GM18499 (cell line): ENCODE data around the gene MOXD1.

Source experiments
- ATAC-seq: cut with Tn5 transposase; IDR thresholded peaks from one replicate; pipeline ENCODE4 v1.9.1; 2021; ENCODE audit warnings: moderate number of reproducible peaks; ENCODE audit not compliant: insufficient read depth, unreplicated experiment

Gene MOXD1

DNA sequence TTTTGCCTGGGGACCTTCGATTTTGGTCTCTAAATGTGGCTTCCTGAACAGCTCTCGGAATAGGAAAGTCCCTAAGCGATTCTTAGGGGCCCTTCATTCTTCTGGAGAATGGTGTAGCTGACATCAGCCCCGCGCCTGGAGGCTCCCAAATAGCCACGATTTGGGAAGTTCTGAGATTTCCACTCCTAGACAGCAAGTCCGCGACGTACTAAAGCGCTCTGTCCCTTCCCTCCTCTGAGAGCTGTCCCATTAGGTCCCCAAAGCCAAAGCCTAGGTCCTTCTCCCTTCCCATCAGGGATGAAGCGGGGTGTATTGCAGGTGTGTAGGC is 756 bp downstream of the MOXD1 start:
- no peak for ATAC-seq

GRCh38 chr6:132399376-132400074 is 1.8 kb downstream of the MOXD1 start:
- ATAC-seq: no peak

DNA sequence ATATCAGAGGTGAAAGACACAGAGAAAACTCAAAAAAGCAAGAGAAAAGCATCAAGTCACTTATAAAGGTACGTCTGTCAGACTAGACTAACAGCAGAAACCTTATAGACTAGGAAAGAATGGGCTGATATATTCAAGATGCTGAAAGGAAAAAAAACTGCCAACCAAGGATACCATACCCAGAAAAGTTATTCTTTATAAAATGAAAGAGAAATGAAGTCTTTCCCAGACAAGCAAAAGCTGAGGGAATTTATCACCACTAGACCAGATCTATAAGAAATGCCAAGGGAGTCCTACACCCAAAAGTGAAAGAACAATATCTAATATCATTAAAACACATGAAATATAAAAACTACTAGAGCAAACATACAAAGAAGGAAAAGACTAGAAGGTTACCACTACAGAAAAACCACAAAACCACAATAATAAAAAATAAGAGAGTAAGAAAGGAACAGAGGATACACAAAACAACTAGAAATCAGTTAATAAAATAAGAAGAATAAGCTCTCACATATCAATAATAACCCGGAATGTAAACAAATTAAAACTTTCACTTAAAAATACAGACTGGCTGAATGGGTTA is 6.2 kb downstream of the MOXD1 start:
- ATAC-seq: no peak

GRCh38 chr6:132392792-132393191 is 8.5 kb downstream of the MOXD1 start:
- ATAC-seq: no peak

DNA sequence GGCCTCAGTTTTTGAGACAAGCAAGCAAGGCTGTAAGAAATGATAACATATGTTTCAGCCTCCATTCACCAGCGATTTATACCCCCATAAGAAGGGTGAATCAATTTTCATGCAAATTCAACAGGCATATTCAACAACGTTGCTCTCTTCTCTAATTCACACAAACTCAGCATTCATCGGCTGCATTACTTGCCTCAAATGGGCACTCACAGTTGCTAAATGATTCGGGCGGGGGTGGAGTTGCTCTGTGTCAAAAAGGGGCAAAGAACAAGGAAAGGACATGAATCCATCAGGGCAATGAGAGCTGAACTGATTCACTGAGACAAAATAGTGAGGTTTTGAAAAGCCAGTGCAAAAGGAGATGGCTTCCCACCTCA is 9.0 kb downstream of the MOXD1 start:
- no peak for ATAC-seq

- ATAC-seq: no peak
These were observed 9.6 kb downstream of the MOXD1 start for GRCh38 chr6:132391391-132392269.

GRCh38 chr6:132390451-132390850 is 10.8 kb downstream of the MOXD1 start:
- ATAC-seq: no peak

DNA sequence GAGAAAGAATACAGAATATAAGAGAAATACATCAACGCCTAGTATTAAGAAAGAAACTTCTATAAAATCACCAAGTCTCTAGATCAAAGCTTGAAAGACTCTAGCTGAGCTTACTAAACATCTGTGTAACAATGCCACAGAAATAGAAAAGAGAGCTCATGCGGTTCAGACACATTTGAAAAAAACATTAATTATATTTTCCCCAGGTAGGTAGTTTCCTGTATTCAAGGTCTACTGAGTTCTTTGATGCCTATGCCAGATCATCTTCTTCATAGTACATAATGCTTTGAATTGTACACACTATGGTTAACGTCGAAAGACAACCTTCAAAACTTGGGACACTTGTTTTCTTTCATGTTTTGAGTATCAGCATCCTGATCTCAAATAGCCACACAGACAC is 11.3 kb downstream of the MOXD1 start:
- no peak for ATAC-seq

DNA sequence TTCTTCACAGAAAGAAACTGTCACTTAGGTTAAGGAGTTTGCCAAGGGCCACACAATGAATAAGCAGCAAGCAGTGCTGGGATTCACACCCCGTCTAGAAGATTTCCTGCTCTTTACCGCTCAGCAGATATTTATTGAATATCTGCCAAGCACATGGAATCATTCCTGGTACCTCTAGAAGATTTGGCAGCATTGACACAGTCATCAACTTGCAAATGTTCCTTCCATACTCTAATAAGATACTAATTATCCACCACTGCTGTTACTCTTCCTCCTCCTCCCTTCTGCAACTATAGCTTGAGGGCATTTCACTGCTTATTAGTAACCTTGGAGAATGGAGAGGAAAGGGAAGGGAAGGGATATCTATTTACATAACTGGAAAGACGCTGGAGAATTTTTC is 13.0 kb downstream of the MOXD1 start:
- ATAC-seq: no peak

DNA sequence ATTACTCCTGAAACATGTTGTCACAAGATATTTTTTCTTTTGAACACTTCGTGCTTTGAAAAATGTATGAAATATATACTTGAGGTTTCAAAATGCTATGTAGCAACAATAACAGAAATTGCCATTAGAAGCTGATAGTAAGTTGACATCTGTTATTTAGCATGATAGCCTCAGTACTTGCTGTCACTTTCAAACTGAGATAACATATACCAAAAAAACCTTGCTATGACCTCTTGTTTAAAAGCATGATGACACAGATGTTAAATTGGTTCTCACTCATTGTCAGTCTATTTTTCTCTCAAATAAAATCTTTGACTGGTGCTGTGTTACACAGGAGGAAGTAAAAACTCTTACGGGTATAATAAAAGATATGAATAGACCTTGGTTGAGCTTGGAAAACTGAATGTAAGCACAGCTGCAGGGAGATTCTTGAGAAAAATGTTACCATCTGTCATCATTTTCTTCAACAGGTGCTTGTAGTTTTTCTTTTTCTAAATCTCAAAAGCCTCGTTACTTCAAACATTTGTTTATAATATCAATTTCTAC is 18.6 kb downstream of the MOXD1 start:
- ATAC-seq: no peak

DNA sequence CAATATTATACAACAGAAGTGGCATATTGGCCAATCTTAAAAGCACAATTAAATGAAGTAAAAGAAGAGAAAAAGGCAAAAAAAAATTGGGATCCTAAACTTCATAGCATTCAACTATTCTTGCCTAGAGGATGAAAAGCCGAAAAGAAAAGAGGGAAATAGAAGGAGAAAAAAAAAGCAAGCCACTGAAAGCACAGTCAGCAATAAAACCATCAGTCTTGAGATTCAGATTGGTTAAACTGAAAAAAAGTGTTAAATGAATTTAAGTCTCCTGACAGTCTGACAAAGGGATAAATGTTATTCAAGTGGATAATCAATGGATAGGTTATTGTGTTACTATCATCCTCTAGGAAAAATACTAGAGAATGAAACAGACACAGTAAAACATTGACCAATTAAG is 19.9 kb downstream of the MOXD1 start:
- ATAC-seq: no peak

DNA sequence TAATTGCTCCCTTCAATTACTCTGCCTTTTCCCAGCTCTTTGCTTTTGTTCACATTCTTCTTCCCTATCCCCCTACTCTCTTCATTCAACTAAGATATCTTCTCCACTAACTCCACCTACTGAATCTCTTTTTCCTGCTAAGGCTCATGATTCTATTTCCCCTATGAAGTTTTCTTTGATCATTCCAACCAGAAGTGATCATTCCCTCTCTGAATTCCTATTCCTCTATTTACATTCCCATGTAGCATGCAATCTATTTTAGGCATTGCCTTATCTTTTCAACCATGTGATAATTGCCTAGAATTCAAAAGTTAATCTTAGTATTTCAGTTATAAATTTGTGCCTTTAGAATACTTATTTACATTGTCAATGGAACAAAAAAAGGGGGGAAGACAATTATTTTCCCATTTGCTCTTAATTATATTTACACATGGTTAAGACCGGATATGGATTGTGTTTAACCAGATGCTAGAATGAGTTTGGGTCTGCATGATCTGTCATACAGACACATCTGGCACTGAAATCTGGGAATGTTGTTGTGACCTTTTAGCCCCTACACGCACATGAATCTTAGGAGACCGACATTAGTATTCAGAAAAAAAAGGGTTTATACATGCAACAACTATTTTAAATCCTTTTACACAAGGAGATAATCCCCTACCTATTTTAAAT is 20.8 kb downstream of the MOXD1 start:
- no peak for ATAC-seq

GRCh38 chr6:132369526-132369925 is 31.7 kb downstream of the MOXD1 start:
- ATAC-seq: no peak

DNA sequence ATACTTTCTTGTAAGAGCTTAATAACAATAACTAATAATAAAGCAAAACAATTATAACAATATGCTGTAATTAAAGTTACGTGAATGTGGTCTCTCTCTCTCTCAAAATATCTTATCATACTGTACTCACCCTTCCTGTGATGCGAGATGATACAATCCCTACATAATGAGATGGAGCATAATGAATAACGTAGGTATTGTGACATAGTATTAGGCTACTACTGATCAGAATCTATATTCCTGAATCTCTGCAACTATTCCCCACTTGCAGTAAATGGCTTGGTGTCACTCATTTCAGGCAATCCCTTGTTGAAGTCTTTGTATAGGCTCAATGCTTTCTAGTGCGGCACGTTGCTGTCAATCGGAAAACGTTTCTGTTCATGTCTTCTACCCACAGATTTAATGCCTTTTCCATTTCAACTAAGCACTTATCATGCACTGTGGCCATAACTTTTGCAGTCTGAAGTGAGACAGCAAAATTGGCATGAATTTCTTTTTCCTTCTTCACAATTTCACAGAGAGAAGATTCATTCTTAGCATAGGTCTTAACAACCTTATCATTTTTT is 32.3 kb downstream of the MOXD1 start:
- ATAC-seq: no peak

DNA sequence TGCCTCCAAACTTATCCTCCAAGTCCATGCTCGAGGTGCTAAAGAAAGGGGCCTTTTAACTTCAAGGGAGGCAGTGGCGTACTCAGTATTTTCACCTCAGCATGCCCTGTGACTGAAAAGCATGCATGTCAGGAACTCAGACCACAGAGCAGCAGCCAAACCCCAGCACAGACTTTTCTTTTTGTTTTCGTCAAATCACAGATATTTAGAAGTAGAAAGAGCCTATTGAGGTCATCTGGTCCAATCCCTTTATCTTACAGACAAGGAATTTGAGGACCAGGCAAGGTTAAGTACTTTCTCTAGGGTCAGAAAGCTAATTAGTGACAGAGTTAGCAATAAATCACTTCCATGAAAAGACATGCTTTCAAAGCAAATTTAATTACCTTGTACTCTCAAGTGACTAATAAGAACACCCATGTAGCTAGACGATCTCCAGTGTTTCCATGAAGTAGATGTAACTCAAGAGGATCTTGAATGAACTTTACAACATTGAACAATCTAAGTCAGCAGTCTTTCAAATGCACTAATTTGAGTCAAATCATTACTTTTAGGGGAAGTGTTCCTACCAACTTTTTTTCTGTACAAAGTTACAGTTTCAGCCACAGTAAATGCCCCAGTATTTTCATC is 35.9 kb downstream of the MOXD1 start:
- peak; percentile 97 for ATAC-seq

GRCh38 chr6:132364306-132365074 is 36.8 kb downstream of the MOXD1 start:
- no peak for ATAC-seq

- ATAC-seq: no peak
These were observed 38.7 kb downstream of the MOXD1 start for GRCh38 chr6:132362442-132363185.

DNA sequence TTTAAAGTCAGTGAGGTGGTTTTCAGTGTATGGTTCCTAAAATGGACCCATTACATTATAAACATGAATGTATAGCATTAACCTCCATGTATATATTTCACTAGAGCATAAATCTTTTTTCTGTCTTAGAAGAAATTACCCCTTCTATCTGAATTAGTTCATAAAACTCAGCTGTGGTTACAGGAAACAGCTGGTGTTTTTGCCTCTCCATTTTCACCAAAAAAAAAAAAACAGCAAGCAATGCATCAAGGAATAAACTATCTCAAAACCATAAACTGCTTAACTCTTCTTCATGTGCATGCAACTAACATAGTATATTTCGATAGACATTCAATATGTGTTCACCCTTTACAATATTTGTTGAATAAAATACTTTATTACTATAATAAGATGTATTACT is 40.2 kb downstream of the MOXD1 start:
- ATAC-seq: no peak

DNA sequence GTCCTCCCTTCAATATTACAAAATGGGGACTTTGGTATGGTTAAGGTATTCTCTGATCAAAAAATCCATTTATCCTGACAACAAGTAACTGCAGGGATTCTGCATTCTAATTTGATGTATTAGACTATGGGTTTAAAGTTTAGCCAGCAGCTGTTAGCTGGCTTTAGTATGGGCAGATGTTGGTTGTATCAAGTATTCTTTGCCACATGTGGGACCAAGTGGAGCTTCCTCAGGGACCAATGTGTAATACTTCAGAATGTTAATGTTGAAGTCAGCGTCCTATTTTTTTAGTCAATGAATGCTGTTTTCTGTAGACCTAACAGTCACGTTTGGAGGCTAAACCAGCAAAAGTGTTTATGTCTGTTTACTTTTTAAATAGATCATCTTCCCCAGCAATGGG is 41.4 kb downstream of the MOXD1 start:
- ATAC-seq: no peak
